ENCODE results near the gene CKS1B. TPM values are rescaled to one million over a fixed set of nuclear protein-coding genes. Genes with fewer than 3 reads are reported as not detected.

CKS1B gene
- total and polyA plus RNA-seq, 9 of the 15 experiments (the other 6 are each of a cell fraction or from before 2014, with no cell fraction given), result 215 to 1,103 (median 460) TPM

GRCh38 chr1:154974102-154974807 is at the start of gene CKS1B (continued):
- TF ChIP-seq, protein P1, sequence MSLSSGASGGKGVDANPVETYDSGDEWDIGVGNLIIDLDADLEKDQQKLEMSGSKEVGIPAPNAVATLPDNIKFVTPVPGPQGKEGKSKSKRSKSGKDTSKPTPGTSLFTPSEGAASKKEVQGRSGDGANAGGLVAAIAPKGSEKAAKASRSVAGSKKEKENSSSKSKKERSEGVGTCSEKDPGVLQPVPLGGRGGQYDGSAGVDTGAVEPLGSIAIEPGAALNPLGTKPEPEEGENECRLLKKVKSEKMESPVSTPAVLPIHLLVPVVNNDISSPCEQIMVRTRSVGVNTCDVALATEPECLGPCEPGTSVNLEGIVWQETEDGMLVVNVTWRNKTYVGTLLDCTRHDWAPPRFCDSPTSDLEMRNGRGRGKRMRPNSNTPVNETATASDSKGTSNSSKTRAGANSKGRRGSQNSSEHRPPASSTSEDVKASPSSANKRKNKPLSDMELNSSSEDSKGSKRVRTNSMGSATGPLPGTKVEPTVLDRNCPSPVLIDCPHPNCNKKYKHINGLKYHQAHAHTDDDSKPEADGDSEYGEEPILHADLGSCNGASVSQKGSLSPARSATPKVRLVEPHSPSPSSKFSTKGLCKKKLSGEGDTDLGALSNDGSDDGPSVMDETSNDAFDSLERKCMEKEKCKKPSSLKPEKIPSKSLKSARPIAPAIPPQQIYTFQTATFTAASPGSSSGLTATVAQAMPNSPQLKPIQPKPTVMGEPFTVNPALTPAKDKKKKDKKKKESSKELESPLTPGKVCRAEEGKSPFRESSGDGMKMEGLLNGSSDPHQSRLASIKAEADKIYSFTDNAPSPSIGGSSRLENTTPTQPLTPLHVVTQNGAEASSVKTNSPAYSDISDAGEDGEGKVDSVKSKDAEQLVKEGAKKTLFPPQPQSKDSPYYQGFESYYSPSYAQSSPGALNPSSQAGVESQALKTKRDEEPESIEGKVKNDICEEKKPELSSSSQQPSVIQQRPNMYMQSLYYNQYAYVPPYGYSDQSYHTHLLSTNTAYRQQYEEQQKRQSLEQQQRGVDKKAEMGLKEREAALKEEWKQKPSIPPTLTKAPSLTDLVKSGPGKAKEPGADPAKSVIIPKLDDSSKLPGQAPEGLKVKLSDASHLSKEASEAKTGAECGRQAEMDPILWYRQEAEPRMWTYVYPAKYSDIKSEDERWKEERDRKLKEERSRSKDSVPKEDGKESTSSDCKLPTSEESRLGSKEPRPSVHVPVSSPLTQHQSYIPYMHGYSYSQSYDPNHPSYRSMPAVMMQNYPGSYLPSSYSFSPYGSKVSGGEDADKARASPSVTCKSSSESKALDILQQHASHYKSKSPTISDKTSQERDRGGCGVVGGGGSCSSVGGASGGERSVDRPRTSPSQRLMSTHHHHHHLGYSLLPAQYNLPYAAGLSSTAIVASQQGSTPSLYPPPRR (CRISPR knock-in tag; IDR thresholded peaks at IDR 0.05; ENCODE audit: borderline replicate concordance), result no peak
- no peak for TF ChIP-seq HMGN3 (IDR thresholded peaks at IDR 0.05; ENCODE audit: borderline replicate concordance, extremely low read depth, insufficient read length, low read depth, low read length)
- no peak for TF ChIP-seq PYGO2 (tag; IDR thresholded peaks at IDR 0.05)
- TF ChIP-seq RB1 (IDR thresholded peaks at IDR 0.05; ENCODE audit: low read depth), result no peak
- no peak for TF ChIP-seq CLOCK (CRISPR knock-in tag; IDR thresholded peaks at IDR 0.05; ENCODE audit: borderline replicate concordance)
- no peak for TF ChIP-seq SMARCA5 (IDR thresholded peaks at IDR 0.05)
- TF ChIP-seq JUNB (CRISPR knock-in tag; conservative IDR thresholded peaks at IDR 0.05), result no peak
- TF ChIP-seq NKRF (IDR thresholded peaks at IDR 0.05; ENCODE audit: borderline replicate concordance), result peak; percentile 99
- TF ChIP-seq LARP7 (IDR thresholded peaks at IDR 0.05), result no peak
- peak; percentile 99 for TF ChIP-seq ZBTB7A (IDR thresholded peaks at IDR 0.05; ENCODE audit: borderline replicate concordance, control insufficient read depth, low read depth, low read length)
- no peak for TF ChIP-seq ZNF124 (CRISPR knock-in tag; IDR thresholded peaks at IDR 0.05)
